Sciatic nerve (tissue), 2 donors: Measurements from ENCODE around the gene IRF4. TPM values are rescaled to one million over a fixed set of nuclear protein-coding genes. Genes with fewer than 3 reads are reported as not detected.

Experiments used
- ATAC-seq: fragments of 200-7000 bp; cut with Tn5 transposase; one replicate; pipeline ENCODE4 v1.9.1; 2020; ENCODE audit warnings: mild to moderate bottlenecking, moderate library complexity
- DNase-seq: peaks from one replicate; pipeline ENCODE4 v3.0.0-alpha.2; 2020; ENCODE audit warnings: low spot score
- intact Hi-C: fragments of 100-400 bp; cut with DNase I; formaldehyde crosslinking; loops from one replicate; pipeline ENCODE4 v1.14.2; 2022
- total RNA-seq: library from RNA; stranded (reverse); fragmentation: NEBNext Ultra II Directional; extraction: Animal tissue kit (Norgen Biotek cat#: 25700); gene quantifications from one replicate; pipeline ENCODE4 v1.2.1, GENCODE V29; 2021
- donor health status: DM: no; HTN: no; CAD: no.
- donor health status: DM: no; HTN: no; CAD: no.

The IRF4 gene
- total RNA-seq, 1 donor from 2014 or later, result 4.7 TPM

GRCh38 chr6:392441-393390, 1.2 kb downstream of the IRF4 start:
- peak; percentile 4 for ATAC-seq

DNA sequence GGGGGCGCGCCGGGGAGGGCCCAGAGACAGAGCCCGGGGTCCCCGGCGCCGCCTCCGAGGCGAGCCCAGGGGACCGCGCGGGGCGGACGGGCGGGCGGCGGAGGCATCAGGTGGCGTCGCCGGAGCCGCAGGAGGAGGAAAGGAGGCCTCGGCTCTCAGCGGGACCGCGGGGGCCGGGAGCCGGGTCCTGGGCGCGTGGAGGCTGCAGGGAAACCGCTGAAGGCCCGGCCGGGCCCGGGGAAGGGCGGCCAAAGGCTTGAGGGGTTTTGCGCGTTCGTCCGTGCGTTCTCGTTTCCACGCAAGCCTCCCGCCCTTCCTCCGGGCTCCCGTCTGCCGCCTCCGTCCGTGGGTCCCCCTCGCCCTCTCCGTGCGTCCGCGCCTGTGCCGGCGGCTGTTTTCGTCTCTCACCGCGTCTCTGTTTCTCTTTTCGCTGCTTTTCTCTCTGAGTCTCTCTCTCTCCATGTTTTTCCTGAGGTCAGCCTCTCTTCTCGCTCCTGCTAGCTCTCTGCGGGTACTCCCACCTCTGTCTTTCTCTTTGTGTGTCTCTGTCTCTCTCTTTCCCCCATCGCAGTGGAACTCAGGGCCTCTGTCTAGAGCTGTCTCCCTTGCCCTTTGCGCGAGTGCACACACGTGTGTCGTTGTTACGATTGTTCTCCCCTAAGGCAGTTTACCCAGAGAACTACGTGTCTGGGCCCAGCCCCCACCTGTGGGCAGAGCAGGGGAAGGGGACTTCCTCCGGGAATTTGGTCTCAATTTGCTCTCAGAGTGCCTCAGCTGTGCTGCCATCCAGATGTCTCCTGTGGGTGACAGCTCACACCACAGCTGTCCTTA, 2.1 kb downstream of the IRF4 start:
- intact Hi-C loops, result no loop called here
- ATAC-seq, result no peak
- DNase-seq, result no peak

More at GRCh38 chr6:392441-393390, 1.2 kb downstream of the IRF4 start:
- intact Hi-C loops, result no loop called here
- no peak for DNase-seq

DNA sequence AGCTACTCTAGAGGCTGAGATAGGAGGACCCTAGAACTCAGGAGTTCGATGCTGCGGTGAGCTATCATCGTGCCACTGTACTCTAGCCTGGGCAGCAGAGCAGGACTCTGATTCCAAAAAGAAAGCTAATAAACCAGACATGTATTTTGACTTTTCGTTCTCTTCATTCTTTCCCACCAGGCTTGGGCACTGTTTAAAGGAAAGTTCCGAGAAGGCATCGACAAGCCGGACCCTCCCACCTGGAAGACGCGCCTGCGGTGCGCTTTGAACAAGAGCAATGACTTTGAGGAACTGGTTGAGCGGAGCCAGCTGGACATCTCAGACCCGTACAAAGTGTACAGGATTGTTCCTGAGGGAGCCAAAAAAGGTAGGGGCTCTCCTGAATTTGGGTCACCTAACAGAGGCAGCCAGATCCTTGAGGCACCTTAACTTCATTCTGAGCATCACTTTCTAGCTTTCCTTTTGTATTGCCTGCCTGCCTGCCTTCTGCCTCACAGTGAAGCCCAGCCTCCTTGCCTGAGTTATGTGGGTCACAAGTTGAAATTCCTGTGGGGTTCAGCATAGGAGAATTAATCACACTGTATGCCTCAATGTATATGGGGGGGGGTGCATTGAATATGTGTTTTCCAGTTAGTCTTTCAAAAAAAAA, 3.2 kb downstream of the IRF4 start:
- intact Hi-C loops, result no loop called here
- ATAC-seq (no peak), DNase-seq (no peak)

- intact Hi-C loops, result no loop called here
- DNase-seq (no peak), ATAC-seq (no peak)
Observed at GRCh38 chr6:395432-396125, 4.0 kb downstream of the IRF4 start.

GRCh38 chr6:396126-396520, 4.6 kb downstream of the IRF4 start:
- ATAC-seq (no peak), DNase-seq (no peak)
- intact Hi-C loops, result no loop called here

GRCh38 chr6:397056-397455, 5.5 kb downstream of the IRF4 start:
- DNase-seq (no peak), ATAC-seq (no peak)
- intact Hi-C loops, result no loop called here

- ATAC-seq (no peak), DNase-seq (no peak)
- intact Hi-C loops, result no loop called here
Observed at GRCh38 chr6:397604-398003, 6.1 kb downstream of the IRF4 start.

GRCh38 chr6:398065-398464, 6.5 kb downstream of the IRF4 start:
- no peak for DNase-seq
- no peak for ATAC-seq
- intact Hi-C loops, result no loop called here

GRCh38 chr6:398558-399078, 7.1 kb downstream of the IRF4 start:
- DNase-seq (no peak), ATAC-seq (no peak)
- intact Hi-C loops, result no loop called here

DNA sequence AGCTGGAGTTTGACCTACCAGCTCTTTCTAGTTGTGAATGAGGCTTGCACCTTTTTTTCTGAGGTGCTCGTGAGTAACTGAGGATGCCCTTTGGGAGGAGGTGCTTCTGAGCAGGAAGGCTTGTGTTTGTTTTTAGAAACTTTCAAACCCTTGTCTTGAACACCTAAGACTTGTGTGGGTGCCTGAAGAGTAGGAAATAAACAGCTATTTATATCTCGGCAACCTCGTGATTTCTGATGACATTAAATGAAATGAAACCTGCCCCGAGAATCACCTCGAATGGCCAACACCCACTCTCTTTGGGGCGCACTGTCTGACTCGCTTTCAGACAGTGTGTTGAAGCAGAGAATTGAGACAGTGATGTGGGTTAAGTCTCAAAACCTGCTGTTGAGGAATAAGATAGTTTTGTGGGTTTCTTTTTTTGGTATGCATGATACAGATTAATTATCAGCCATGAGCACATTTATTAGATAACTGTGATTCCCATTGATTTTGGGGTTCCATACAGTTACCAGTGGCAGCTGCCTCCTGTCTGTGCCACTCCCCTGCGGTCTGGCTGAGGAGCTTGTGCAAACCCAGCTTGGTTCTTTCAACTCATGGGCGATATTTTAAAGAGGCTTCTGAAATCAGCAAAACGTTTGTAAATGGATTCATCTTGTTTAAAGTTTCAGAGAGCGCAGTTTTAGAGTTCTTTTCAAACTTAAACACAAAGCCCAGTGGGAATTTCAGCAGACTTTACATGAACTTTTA, 8.4 kb downstream of the IRF4 start:
- no peak for DNase-seq
- no peak for ATAC-seq
- intact Hi-C loops, result no loop called here

DNA sequence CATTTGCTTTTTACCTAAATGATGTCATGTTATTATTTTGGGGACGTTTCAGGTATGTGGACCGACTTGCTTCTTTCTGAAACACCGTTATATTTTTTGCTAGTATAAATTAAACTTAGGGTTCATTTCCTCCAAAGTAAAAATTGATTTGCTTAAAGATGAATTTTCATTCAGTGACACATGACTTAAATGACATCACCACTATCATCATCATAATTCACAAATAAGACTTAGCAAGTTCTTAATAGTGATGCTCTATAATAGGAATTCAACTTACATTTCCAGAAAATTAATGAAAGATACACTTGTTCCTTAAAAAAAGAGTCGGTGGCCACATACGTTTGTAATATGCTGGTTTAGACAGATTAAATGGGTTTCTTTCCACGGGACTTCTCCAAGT, 9.3 kb downstream of the IRF4 start:
- intact Hi-C loops, result no loop called here
- DNase-seq, result no peak
- ATAC-seq, result no peak

DNA sequence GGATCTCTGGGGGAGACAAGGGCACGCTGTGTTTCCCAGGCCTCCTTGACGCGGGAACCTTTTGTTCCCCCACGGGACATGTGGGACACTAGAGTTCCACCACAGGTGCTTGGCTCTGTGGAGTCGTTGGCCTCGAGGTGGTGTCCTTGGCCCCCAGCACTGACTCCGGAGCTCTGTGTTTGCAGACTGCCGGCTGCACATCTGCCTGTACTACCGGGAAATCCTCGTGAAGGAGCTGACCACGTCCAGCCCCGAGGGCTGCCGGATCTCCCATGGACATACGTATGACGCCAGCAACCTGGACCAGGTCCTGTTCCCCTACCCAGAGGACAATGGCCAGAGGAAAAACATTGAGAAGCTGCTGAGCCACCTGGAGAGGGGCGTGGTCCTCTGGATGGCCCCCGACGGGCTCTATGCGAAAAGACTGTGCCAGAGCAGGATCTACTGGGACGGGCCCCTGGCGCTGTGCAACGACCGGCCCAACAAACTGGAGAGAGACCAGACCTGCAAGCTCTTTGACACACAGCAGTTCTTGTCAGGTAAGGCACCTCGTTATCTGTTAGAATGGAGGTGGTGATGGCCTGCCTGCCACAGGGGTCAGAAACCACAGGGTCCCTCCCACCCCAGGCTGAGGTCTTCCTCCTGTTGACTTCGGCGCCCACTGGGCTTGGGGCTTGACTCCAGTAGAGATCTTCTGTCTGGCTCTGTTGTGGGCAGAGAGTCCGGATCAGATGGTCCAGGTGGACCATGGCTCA, 9.9 kb downstream of the IRF4 start:
- ATAC-seq (no peak), DNase-seq (no peak)
- intact Hi-C loops, result no loop called here

DNA sequence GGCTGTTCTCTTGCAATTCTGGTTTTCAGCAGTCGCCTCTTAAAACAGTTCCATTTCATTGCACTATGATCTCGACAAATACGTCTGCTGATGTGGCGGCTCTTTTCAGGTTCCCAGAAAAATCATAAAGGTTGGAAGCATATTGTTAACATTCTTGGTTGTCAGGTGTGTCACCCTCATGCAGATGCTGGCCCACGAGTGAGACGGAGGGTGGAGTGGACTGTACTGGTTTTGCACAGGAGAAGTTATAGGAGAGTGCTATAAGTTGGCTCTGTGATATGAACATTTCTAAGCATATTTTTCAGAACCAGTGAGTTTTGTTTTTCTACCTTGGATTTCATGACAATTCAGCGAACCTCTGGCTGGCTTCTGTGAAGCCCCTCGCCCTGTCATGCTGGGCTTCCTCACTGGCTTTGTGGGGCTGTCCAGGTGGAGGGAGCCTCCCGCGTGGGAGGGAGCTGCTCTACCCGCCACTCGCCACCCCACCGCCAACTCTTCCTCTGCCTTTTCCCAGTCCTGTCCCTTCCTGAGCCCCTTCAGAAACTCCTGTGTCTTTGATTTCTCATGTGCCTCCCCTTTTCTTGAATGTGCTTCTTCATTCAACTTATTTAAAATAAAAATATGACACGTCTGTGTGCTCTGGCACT, 10.6 kb downstream of the IRF4 start:
- DNase-seq (no peak), ATAC-seq (no peak)
- intact Hi-C loops, result no loop called here

GRCh38 chr6:402901-403658, 11.5 kb downstream of the IRF4 start:
- ATAC-seq, result no peak
- intact Hi-C loops, result no loop called here
- no peak for DNase-seq

DNA sequence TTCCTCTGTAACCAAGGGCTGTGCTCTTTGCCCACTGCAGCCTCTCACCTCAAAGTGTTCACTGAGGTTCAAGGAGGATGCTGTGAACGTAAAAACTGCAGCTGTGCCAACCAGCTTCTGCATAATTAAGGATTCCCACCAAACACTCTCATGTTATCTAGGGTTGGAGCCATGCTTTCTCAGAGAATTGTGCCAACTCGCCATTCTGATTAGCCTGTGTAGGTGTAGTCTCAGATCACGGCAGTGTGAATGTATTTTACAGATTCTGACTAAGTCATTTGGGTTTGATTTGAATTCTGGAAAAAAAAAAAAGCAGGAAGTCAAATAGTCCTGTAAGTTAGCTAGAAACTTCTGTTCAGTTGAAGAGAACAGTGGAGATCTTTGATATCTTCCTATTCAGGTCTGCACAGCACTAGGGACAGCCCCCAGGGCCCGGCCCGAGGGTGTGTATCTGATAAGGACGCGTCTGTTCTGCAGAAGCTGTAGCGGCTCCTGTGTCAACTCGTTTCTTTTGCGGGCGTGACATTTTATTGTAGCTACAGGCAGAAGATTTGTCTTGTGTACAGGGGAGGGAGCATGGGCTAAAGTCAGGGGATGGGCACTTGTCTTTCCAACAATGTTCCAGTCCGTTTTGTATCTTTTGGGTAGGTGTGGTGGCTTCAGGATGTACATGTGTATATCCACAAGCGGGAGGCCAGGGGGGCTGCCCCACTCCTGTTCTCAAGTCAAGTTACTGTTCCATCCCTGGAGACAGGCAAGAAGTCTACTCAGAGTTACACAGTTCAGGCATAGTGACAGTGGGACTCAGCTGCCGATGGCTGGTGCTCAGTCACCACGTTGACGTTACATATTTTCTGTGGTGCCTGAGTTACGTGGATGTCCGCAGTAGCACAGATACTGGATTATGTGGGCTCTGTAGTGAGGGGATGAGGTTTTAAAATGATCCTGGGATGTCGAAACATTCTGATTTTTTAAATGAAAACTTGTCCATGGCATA, 12.4 kb downstream of the IRF4 start:
- intact Hi-C loops, result no loop called here
- ATAC-seq (no peak), DNase-seq (no peak)
